ENCODE measurements around the gene SUN5. TPM values are rescaled to one million over a fixed set of nuclear protein-coding genes. Genes with fewer than 3 reads are reported as not detected.

The SUN5 gene
- total RNA-seq, 1 experiment from 2014 or later = not detected

DNA sequence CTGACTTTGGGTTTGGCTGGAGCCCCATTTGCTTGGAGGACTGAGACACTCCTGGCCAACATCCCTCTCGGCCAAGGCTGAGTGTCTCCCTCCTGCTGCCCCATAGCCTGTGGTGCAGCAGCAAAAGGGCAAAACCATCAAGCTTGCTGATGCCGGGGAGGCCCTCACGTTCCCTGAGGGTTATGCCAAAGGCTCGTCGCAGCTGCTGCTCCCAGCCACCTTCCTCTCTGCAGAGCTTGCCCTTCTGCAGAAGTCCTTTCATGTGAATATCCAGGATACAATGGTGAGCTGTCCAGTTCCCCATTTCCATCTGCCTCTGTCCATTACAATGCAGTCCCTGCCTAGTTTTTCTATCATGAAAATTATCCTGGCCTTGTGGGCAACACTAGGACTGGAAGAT lies 33.2 kb upstream of the SUN5 start:
- H3K4me2 ChIP-seq = no peak overlapping the region
- H3K4me3 ChIP-seq = no peak overlapping the region
- no peaks in the 10 kb centered on the region for H3K9me2 ChIP-seq (ENCODE audit: insufficient read depth)
- no peaks in the 10 kb centered on the region for H3K79me2 ChIP-seq (ENCODE audit: low read depth)
- no peaks in the 10 kb centered on the region for H3F3A ChIP-seq (ENCODE audit: insufficient read depth, low read depth)
- CTCF ChIA-PET = no interaction called here
- DNase-seq = no peak
- no TSS peak for BruUV-seq (replicated peaks)
- no peak overlapping the region for H3K27ac ChIP-seq
- POLR2A ChIA-PET (ENCODE audit: unreplicated experiment) = no interaction called here
- H3K9me3 ChIP-seq (ENCODE audit: insufficient read depth, low read depth) = no peaks in the 10 kb centered on the region
- H3K4me1 ChIP-seq (replicated peaks; ENCODE audit: insufficient read depth) = no peaks in the 10 kb centered on the region
- TF ChIP-seq EZH2 (IDR thresholded peaks at IDR 0.05; ENCODE audit: low read depth) = no peak
- TF ChIP-seq, protein P1, sequence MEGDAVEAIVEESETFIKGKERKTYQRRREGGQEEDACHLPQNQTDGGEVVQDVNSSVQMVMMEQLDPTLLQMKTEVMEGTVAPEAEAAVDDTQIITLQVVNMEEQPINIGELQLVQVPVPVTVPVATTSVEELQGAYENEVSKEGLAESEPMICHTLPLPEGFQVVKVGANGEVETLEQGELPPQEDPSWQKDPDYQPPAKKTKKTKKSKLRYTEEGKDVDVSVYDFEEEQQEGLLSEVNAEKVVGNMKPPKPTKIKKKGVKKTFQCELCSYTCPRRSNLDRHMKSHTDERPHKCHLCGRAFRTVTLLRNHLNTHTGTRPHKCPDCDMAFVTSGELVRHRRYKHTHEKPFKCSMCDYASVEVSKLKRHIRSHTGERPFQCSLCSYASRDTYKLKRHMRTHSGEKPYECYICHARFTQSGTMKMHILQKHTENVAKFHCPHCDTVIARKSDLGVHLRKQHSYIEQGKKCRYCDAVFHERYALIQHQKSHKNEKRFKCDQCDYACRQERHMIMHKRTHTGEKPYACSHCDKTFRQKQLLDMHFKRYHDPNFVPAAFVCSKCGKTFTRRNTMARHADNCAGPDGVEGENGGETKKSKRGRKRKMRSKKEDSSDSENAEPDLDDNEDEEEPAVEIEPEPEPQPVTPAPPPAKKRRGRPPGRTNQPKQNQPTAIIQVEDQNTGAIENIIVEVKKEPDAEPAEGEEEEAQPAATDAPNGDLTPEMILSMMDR (conservative IDR thresholded peaks at IDR 0.05) = no peak
- no peaks in the 10 kb centered on the region for H4K20me1 ChIP-seq (ENCODE audit: insufficient read depth)
- H2AFZ ChIP-seq = no peak overlapping the region
- H3K27me3 ChIP-seq (ENCODE audit: insufficient read depth, low read depth) = peaks cover 93% of the 10 kb centered on the region
- H3K36me3 ChIP-seq (ENCODE audit: low read depth) = no peaks in the 10 kb centered on the region
- intact Hi-C loops (cut with micrococcal nuclease; ENCODE audit: unreplicated experiment) = no loop called here

DNA sequence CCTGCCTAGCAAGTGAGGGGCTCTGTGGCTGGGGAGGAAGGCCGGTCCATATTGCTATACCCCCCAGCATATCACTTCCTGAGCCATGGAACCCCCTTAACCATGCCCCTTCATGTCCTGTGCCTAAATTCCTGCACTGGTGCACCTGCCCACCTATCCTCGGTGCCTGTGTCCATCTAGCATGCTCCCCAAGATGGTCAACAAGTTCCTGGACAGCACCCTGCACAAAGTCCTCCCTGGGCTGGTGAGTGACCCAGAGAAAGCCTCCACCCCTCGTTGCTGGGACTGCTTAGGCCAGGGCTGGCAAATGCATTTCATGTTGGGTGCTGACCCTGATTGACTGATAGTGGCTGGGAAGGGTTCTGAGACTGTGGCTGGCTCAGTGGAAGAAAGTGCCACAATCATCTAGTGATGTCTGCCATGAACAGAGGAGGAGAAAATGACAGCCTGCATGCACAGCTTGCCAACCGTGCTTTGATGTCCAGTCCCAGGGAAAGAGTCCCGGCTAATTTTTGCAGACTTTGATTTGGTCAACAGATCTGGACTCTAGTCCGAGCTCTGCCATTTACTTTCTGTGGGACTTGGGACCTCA lies 30.8 kb upstream of the SUN5 start:
- POLR2A ChIA-PET (ENCODE audit: unreplicated experiment) = no interaction called here
- DNase-seq = no peak

DNA sequence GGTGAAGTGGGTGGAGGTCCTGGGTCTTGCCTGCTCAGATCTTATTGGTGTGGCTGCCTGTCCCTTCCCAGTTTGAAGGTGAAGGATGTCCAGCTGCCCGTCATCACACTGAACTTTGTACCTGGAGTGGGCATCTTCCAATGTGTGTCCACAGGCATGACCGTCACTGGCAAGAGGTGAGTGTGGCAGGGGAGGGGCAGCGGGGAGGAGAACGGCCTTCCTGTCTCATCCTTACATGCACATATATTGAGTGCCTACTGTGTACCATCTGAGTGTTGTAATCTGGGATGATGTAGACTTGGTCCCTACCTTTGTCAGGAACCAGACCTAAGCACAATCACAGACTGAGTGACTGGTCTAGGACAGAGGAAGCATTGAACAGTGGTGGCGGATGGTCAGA lies 29.9 kb upstream of the SUN5 start:
- POLR2A ChIA-PET (ENCODE audit: unreplicated experiment) = no interaction called here

More for the DNA sequence above, 30.8 kb upstream of the SUN5 start:
- Histone ChIP-seq H4K20me1 (ENCODE audit: insufficient read depth) (no peaks in the 10 kb centered on the region), H3K9me3 (ENCODE audit: insufficient read depth, low read depth) (no peaks in the 10 kb centered on the region), H3K9me2 (ENCODE audit: insufficient read depth) (no peaks in the 10 kb centered on the region), H3K27ac (no peak overlapping the region), H3K4me3 (no peak overlapping the region), H2AFZ (no peak overlapping the region), H3K4me2 (no peak overlapping the region), H3K36me3 (ENCODE audit: low read depth) (no peaks in the 10 kb centered on the region), H3K4me1 (replicated peaks; ENCODE audit: insufficient read depth) (no peaks in the 10 kb centered on the region), H3K27me3 (ENCODE audit: insufficient read depth, low read depth) (peaks cover 98% of the 10 kb centered on the region), H3K79me2 (ENCODE audit: low read depth) (no peaks in the 10 kb centered on the region), H3F3A (ENCODE audit: insufficient read depth, low read depth) (no peaks in the 10 kb centered on the region)
- intact Hi-C loops (cut with micrococcal nuclease; ENCODE audit: unreplicated experiment) = no loop called here
- BruUV-seq (replicated peaks) = no TSS peak
- CTCF ChIA-PET = no interaction called here
- TF ChIP-seq, protein P1 (conservative IDR thresholded peaks at IDR 0.05) = no peak
- no peak for TF ChIP-seq EZH2 (IDR thresholded peaks at IDR 0.05; ENCODE audit: low read depth)

More for the DNA sequence above, 29.9 kb upstream of the SUN5 start:
- Histone ChIP-seq H3K9me3 (ENCODE audit: insufficient read depth, low read depth) (no peaks in the 10 kb centered on the region), H3K27me3 (ENCODE audit: insufficient read depth, low read depth) (peaks cover 99% of the 10 kb centered on the region), H3K27ac (no peak overlapping the region), H3K4me2 (no peak overlapping the region), H4K20me1 (ENCODE audit: insufficient read depth) (no peaks in the 10 kb centered on the region), H3F3A (ENCODE audit: insufficient read depth, low read depth) (no peaks in the 10 kb centered on the region), H3K9me2 (ENCODE audit: insufficient read depth) (no peaks in the 10 kb centered on the region), H3K4me3 (no peak overlapping the region), H3K36me3 (ENCODE audit: low read depth) (no peaks in the 10 kb centered on the region), H3K79me2 (ENCODE audit: low read depth) (no peaks in the 10 kb centered on the region), H3K4me1 (replicated peaks; ENCODE audit: insufficient read depth) (no peaks in the 10 kb centered on the region), H2AFZ (no peak overlapping the region)
- no TSS peak for BruUV-seq (replicated peaks)
- CTCF ChIA-PET = no interaction called here
- no peak for DNase-seq
- intact Hi-C loops (cut with micrococcal nuclease; ENCODE audit: unreplicated experiment) = no loop called here
- TF ChIP-seq, protein P1 (conservative IDR thresholded peaks at IDR 0.05) = no peak
- TF ChIP-seq EZH2 (IDR thresholded peaks at IDR 0.05; ENCODE audit: low read depth) = no peak

All from PC-9 (cell line).